HL-60 (cell line): ENCODE results near the gene HOXC5.

Experiments
- GABPA ChIP-seq: IDR thresholded peaks from 2 replicates; pipeline ENCODE4 v1.6.1; 2012; ENCODE audit warnings: low read depth
- POLR2AphosphoS5 ChIP-seq: IDR thresholded peaks from 2 replicates; pipeline ENCODE4 v1.6.1; 2012; ENCODE audit warnings: low read depth
- TF ChIP-seq, protein P1 (sequence below): IDR thresholded peaks from one replicate; pipeline ENCODE4 v1.5.1; 2011; ENCODE audit warnings: low read length, control low read depth, inconsistent platforms; ENCODE audit not compliant: insufficient read depth
- TF ChIP-seq, protein P2 (sequence below): IDR thresholded peaks from 2 replicates; pipeline ENCODE4 v1.6.1; 2012; ENCODE audit warnings: low read depth; ENCODE audit not compliant: insufficient replicate concordance

DNA sequence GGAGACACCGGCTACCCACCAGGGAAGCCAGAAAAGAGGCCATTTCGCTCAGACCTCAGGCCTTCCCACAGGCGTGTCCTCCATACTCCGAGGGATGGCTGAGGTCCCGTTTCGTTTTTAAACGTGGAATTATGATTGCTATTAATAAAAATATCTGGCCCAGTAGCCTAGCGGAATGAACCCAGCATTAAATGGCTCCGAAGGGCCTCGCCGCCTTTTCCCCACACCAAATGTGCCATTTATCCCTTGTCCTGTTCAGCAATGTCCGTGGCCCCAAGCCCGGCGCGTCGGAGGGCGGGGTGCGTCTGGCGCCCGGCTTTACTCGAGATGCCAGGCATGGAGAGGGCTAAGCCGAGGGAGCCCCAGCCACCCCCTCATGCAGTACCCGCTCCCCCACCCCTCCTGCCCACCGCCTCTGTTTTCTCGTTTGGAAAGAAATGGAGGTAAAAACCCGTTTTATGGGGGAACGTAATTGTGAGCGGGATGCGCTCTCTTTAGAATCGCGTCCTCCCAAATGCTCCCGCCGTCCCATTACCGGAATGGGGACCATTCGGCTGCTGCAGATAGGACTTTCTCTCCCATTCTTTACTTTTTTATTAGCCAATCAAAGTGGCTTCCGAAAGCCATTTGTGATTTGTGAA lies 18.4 kb upstream of the HOXC5 start:
- TF ChIP-seq, protein P1, sequence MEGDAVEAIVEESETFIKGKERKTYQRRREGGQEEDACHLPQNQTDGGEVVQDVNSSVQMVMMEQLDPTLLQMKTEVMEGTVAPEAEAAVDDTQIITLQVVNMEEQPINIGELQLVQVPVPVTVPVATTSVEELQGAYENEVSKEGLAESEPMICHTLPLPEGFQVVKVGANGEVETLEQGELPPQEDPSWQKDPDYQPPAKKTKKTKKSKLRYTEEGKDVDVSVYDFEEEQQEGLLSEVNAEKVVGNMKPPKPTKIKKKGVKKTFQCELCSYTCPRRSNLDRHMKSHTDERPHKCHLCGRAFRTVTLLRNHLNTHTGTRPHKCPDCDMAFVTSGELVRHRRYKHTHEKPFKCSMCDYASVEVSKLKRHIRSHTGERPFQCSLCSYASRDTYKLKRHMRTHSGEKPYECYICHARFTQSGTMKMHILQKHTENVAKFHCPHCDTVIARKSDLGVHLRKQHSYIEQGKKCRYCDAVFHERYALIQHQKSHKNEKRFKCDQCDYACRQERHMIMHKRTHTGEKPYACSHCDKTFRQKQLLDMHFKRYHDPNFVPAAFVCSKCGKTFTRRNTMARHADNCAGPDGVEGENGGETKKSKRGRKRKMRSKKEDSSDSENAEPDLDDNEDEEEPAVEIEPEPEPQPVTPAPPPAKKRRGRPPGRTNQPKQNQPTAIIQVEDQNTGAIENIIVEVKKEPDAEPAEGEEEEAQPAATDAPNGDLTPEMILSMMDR, result no peak
- TF ChIP-seq GABPA (no peak), POLR2AphosphoS5 (no peak)
- TF ChIP-seq, protein P2, sequence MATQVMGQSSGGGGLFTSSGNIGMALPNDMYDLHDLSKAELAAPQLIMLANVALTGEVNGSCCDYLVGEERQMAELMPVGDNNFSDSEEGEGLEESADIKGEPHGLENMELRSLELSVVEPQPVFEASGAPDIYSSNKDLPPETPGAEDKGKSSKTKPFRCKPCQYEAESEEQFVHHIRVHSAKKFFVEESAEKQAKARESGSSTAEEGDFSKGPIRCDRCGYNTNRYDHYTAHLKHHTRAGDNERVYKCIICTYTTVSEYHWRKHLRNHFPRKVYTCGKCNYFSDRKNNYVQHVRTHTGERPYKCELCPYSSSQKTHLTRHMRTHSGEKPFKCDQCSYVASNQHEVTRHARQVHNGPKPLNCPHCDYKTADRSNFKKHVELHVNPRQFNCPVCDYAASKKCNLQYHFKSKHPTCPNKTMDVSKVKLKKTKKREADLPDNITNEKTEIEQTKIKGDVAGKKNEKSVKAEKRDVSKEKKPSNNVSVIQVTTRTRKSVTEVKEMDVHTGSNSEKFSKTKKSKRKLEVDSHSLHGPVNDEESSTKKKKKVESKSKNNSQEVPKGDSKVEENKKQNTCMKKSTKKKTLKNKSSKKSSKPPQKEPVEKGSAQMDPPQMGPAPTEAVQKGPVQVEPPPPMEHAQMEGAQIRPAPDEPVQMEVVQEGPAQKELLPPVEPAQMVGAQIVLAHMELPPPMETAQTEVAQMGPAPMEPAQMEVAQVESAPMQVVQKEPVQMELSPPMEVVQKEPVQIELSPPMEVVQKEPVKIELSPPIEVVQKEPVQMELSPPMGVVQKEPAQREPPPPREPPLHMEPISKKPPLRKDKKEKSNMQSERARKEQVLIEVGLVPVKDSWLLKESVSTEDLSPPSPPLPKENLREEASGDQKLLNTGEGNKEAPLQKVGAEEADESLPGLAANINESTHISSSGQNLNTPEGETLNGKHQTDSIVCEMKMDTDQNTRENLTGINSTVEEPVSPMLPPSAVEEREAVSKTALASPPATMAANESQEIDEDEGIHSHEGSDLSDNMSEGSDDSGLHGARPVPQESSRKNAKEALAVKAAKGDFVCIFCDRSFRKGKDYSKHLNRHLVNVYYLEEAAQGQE, result no peak
